Duodenal mucosa (tissue), 2 donors: Measurements from ENCODE around the gene ADRA1B.

Experiments
- H3K27ac ChIP-seq: one replicate; pipeline ENCODE4 v1.7.0; 2013; ENCODE audit warnings: low read depth, low read length
- H3K27me3 ChIP-seq, 2 donors: one replicate each; pipeline ENCODE4 v1.7.0; 2013; ENCODE audit warnings: low read length in 2 of 2, control low read depth in 1 of 2; ENCODE audit not compliant: insufficient read depth in 2 of 2, control insufficient read depth in 1 of 2
- H3K36me3 ChIP-seq, 2 donors: one replicate each; pipeline ENCODE4 v1.7.0; 2013; ENCODE audit warnings: low read length in 2 of 2, control low read depth in 1 of 2; ENCODE audit not compliant: insufficient read depth in 2 of 2, control insufficient read depth in 1 of 2
- H3K4me1 ChIP-seq, 2 donors: one replicate each; pipeline ENCODE4 v1.7.0; 2013; ENCODE audit warnings: low read length in 2 of 2, control low read depth in 1 of 2; ENCODE audit not compliant: insufficient read depth in 2 of 2, control insufficient read depth in 1 of 2
- H3K4me3 ChIP-seq, 2 donors: one replicate each; pipeline ENCODE4 v1.7.0; 2013; ENCODE audit warnings: low read length in 2 of 2, low read depth in 1 of 2
- H3K9ac ChIP-seq, 2 donors: one replicate each; pipeline ENCODE4 v1.7.0; 2013; ENCODE audit warnings: low read length in 2 of 2, low read depth in 1 of 2
- H3K9me3 ChIP-seq, 2 donors: one replicate each; pipeline ENCODE4 v1.7.0; 2013; ENCODE audit warnings: low read length in 2 of 2, control low read depth in 1 of 2; ENCODE audit not compliant: control insufficient read depth in 1 of 2

Gene ADRA1B

DNA sequence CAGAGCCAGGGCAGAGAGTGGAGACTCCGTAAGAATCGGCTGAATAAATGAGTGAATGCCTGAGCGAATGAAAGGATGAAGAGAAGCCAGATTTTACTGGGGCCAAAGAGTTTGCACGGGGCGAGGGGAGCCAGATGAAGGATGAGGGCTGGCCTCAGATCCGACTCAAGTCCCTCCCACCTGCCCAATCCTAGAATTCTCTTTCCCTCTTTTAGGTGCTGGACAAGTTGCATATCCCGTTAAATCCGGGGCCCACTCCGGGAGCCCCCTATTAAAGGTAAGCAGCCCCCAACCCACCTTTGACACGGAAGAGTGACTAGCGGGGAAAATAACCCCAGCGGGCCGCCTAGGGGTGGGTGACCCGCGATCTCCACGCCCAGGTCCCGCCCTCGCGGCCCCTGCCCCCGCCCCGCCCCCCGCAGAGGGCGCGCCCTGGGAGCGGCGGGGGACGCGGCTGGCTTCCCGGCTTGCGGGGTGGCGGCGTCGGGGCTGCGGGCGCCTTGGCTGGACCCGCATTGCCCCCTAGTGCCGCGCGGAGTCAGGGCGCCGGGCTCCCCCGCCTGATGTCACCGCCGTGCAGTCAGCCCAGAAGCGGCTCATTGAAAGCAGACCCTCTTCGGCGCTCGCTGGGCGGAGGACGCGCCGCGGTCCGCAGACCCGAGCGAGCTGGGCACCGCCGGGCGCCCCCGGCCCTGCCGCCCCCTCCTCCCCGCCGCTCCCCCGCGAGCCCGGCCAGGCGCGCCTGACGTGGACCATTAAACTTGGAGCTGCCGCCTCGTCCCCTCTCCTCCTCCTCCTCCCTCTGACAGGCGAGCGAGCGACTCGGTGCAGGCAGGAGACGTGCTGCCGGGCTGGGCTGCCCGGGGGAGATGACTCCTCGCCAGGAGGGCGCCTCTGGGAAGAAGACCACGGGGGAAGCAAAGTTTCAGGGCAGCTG, at the start of gene ADRA1B:
Gene ADRA1B, plus strand, starts transcription at position 579 of the 937 bp plus-strand sequence. CDS start 424 bp downstream, outside the sequence.
- Histone ChIP-seq H3K36me3 (no peaks in the 10 kb centered on the region), H3K27me3 (peaks cover 6 to 20% of the 10 kb centered on the region in 2 donors), H3K9ac (no peak within 1 kb of the TSS), H3K4me1 (peaks cover 10 to 23% of the 10 kb centered on the region in 2 donors), H3K4me3 (peak within 1 kb of the TSS; percentile 21 to 30), H3K9me3 (no peaks in the 10 kb centered on the region), H3K27ac (no peak within 1 kb of the TSS)

DNA sequence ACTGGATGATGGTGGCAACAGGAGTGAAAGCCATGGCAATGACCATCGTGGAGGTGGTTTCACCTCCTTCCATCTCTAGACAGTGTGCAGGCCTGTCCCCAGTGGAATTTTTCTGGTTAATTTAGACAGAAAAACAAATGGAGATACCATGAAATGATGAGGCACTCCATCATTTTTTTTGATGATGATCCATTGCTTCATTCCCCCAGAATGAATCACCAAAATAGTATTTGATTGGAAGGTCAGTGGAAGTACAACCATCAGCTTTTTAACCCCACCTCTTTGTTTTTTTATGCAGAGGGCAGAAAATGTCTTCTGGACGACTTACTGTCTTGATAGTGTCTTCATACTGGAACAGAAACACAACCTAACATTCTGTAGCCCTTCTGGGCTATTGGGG, 42.6 kb upstream of the ADRA1B start:
- peaks cover 3 to 10% of the 10 kb centered on the region in 2 donors for H3K4me1 ChIP-seq
- no peak overlapping the region for H3K4me3 ChIP-seq
- H3K36me3 ChIP-seq, result no peaks in the 10 kb centered on the region
- H3K27ac ChIP-seq, result no peak overlapping the region
- H3K9ac ChIP-seq, result no peak overlapping the region
- peaks cover 0 to under 1% of the 10 kb centered on the region in 2 donors for H3K27me3 ChIP-seq
- H3K9me3 ChIP-seq, result no peaks in the 10 kb centered on the region

DNA sequence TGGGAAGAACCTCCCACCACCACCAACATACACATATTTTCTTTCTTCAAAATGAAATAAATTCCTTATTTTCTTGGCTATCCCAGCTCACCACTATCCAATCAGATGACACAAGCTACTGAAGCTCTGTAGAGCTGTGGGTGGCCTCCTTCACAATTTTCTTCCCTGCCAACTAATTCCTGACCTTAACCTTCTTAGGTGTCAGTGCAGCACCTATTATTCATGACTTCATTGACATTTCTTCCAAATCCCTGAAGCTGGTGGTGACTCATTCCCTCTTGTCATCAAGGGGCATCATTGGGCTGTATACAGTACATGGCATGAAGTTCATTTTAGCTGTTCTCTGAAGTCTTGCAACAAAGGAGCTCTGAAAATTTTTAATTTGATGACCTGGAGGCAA, 42.0 kb upstream of the ADRA1B start:
- Histone ChIP-seq H3K4me3 (no peak overlapping the region), H3K36me3 (no peaks in the 10 kb centered on the region), H3K27ac (no peak overlapping the region), H3K27me3 (peaks cover 0 to 4% of the 10 kb centered on the region in 2 donors), H3K4me1 (peaks cover 8 to 10% of the 10 kb centered on the region in 2 donors), H3K9me3 (no peaks in the 10 kb centered on the region), H3K9ac (no peak overlapping the region)

DNA sequence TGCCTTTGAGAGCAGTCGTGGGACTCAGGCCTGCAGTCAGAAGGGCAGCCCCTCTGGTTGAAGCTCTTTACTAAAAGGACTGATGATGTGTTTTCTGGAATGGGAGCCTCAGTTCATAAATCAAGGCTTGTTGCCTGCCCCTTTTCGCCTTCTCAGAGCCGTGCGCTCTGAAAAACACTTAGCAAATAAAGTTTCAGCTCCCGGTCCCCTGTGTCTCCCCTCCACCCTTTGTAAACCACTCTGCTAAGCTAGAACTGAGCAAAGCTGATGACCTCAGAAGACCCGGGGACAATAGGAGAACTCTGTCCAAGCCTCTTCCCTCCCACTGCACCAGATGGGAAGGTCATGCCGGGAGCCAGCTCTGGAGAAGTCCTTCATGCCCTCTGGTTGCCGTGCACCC, 39.3 kb upstream of the ADRA1B start:
- H3K36me3 ChIP-seq, result no peaks in the 10 kb centered on the region
- H3K4me1 ChIP-seq, result peaks cover 10% of the 10 kb centered on the region in 2 donors
- no peak overlapping the region for H3K9ac ChIP-seq
- no peak overlapping the region for H3K4me3 ChIP-seq
- peaks cover 0 to 4% of the 10 kb centered on the region in 2 donors for H3K27me3 ChIP-seq
- H3K27ac ChIP-seq, result no peak overlapping the region
- no peaks in the 10 kb centered on the region for H3K9me3 ChIP-seq

DNA sequence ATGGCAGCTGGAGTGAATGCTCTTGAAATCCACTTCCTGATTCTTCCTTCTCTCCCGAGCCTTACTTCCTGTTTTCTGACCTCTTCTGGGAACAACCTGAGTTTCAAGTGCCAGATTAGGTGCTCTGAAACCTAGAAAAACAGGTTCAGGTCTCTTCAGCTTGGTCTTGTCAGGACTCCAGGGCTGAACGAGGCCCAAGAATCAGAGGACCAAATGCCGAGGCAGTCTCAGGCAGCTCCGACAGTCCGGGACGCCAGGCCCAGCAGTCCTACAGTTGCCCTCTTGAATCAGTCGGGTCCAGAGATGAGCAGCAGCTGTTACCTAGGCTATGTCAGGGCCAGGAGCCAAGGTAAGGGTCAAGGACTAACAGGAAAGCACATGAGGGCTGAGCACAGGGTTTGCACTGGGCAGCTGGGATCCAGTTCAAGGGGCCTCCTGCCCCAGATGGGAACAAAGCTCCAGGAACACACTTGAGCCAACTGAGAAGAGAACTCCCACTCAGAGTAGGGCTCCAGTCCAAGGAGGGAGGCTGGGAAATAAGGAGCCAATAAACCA, 38.3 kb upstream of the ADRA1B start:
- H3K36me3 ChIP-seq, result no peaks in the 10 kb centered on the region
- no peak overlapping the region for H3K27ac ChIP-seq
- peaks cover 10% of the 10 kb centered on the region in 2 donors for H3K4me1 ChIP-seq
- peaks cover 0 to 4% of the 10 kb centered on the region in 2 donors for H3K27me3 ChIP-seq
- no peaks in the 10 kb centered on the region for H3K9me3 ChIP-seq
- H3K4me3 ChIP-seq, result no peak overlapping the region
- no peak overlapping the region for H3K9ac ChIP-seq

DNA sequence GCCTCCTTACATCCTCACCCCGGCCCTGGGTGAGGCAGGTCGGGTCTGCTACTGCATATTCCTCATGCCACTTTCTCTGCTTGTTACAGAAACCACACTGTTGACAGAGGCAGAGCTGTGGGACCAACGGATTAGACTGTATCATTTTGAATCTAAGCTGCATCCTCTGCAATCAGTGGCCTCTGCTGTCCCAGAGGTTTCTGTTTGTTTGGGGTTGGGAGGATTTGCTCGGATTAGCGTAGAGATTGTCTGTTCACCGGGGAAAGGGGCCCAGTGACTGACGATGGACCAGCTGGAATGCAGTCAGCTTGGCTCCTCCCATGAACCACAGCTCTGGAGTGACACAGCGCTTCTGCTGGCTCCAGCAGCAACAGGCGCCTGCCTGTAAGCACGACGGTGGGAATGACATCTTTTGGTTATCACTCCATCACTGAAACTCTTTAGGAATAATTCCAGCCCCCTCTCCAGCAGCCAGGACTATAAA, 37.3 kb upstream of the ADRA1B start:
- Histone ChIP-seq H3K4me3 (no peak overlapping the region), H3K27ac (no peak overlapping the region), H3K27me3 (peaks cover 0 to 4% of the 10 kb centered on the region in 2 donors), H3K9ac (no peak overlapping the region), H3K36me3 (no peaks in the 10 kb centered on the region), H3K4me1 (peaks cover 10% of the 10 kb centered on the region in 2 donors), H3K9me3 (no peaks in the 10 kb centered on the region)

DNA sequence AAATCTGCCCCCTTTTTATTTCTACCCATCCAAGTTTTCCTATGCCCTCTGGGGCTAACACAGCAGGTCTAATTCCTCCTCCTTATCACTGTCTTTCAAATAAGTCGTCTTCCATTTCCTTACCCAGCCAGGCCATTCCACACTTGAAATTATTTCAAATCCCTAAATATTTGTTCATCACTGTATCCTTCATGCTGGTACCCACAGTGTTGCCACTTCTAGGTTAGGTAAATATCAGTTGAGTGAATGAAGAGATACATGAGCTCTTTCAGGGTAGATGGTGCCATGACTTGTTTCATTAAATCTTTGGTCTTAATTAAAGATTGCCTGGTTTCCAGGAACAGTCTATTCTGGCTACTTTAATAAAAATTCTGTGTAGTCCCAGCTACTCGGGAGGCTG, 35.6 kb upstream of the ADRA1B start:
- Histone ChIP-seq H3K4me1 (peaks cover 10% of the 10 kb centered on the region in 2 donors), H3K36me3 (no peaks in the 10 kb centered on the region), H3K4me3 (no peak overlapping the region), H3K27ac (no peak overlapping the region), H3K9ac (no peak overlapping the region), H3K27me3 (peaks cover 0 to 4% of the 10 kb centered on the region in 2 donors), H3K9me3 (no peaks in the 10 kb centered on the region)

DNA sequence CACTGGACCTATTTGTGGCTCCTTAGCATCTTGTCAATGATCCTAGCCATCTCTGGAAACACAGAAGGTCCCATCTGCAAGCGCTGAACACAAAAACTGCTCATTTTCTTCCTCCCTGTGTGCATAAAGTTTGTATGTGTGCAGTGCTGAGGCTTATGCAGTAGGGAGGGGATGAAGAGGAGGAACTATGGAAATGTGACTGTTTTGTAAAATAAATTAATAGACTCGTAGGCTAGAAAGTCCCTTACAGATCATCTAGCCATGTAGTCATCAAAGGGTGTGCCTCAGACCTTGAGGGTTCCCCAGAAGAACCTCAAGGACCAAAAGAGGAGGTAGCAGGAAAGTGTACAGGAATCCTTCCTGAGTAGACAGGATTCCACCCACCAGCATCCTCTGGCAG, 34.3 kb upstream of the ADRA1B start:
- Histone ChIP-seq H3K9ac (no peak overlapping the region), H3K9me3 (no peaks in the 10 kb centered on the region), H3K27me3 (peaks cover 0 to 4% of the 10 kb centered on the region in 2 donors), H3K27ac (no peak overlapping the region), H3K36me3 (no peaks in the 10 kb centered on the region), H3K4me1 (peaks cover 10% of the 10 kb centered on the region in 2 donors), H3K4me3 (no peak overlapping the region)

DNA sequence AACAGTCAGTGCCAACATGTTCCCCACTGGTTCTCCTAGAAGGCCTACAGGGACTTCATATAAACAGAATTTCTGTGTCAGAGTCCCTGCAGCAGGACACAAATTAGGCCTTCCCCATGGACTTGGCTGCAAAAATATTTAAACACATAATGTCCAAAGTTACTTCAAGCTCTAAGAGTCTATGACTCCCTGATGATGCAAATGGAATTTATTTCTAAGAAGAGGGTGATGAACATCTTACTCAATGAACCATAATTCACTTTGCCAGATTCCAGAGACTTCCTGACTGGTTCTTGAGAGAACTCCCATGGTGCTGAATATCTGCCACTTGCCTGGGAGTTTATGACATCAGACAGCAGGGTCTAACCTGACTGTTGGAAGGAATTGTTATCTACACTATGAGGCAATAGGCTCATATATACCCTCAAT, 32.7 kb upstream of the ADRA1B start:
- H3K4me1 ChIP-seq, result peaks cover 2 to 9% of the 10 kb centered on the region in 2 donors
- no peaks in the 10 kb centered on the region for H3K36me3 ChIP-seq
- H3K9me3 ChIP-seq, result no peaks in the 10 kb centered on the region
- no peak overlapping the region for H3K4me3 ChIP-seq
- H3K27ac ChIP-seq, result no peak overlapping the region
- H3K27me3 ChIP-seq, result peaks cover 0 to 4% of the 10 kb centered on the region in 2 donors
- H3K9ac ChIP-seq, result no peak overlapping the region
